IPS DF 4.7 (cell line): ENCODE data around the gene LMX1A.

Source experiments
- DNase-seq: peaks from one replicate; pipeline ENCODE4 v3.0.0-alpha.2; 2013; ENCODE audit warnings: low spot score; ENCODE audit errors: extremely low read depth

The LMX1A gene

DNA sequence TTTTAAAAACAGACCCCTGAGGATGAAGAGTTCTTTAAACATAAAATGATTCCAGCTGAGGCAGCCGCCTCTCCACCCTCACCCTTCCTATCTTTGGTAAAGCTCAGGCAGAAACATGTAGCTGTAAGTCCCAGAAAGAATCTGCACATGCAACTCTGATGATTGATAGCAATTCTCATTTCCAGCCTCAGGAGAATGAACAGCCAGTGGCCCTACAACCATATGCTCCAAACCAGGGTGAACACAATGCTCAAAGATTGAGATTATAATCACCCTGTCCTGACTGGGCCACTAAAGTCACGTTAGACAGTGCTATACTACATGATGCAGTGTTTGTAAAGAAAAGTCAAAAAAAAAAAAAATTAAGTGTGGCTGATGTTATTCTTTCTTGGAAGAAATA is 80.2 kb downstream of the LMX1A start:
- DNase-seq, result no peak

- no peak for DNase-seq
These were observed 91.2 kb downstream of the LMX1A start for GRCh38 chr1:165265196-165265838.

- no peak for DNase-seq
These were observed 96.6 kb downstream of the LMX1A start for GRCh38 chr1:165259706-165260428.

DNA sequence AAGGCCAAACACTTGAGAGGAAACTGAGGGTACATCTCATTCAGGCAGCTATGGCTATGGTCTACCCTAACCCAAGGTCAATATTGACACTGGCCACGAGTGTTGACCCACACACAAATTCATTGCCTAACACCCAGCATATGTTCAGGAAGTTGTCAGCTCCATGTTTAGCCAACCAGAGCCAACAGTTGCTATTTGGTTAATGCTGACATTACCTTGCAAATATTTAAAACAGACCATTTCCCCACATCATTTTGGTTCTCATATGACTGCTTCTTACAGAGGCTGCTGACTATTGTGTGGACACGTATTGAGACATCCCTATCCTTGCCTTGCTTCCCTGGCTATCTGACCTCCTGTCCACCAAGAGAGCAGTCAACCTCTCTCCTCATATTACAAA is 97.3 kb downstream of the LMX1A start:
- no peak for DNase-seq

DNA sequence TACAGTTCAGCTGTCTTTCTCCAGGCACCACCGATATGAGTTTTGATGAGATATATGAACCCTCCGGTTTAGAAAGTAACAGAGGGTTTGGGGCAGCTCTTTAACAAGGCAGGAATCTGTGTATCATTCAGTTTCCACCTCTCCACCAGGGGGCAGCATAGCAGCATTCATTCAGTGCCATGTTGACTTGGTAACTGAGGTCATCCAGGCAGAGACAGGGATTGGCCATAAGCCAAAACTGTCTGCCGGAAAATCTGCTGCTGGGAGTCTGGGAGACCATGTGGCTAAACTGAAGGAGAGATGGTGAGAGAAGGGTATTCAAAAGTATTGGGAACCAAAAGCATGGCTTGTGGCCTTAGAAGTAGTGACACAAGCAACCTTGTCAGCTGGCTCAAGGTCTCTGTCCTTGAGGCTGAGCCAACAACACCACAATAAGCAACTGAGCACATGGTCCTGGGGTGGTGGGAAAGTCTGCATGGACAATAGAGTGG is 98.5 kb downstream of the LMX1A start:
- DNase-seq, result peak; percentile 74

GRCh38 chr1:165254896-165255625 is 101.5 kb downstream of the LMX1A start:
- DNase-seq, result no peak

GRCh38 chr1:165254376-165254775 is 102.1 kb downstream of the LMX1A start:
- DNase-seq, result no peak

DNA sequence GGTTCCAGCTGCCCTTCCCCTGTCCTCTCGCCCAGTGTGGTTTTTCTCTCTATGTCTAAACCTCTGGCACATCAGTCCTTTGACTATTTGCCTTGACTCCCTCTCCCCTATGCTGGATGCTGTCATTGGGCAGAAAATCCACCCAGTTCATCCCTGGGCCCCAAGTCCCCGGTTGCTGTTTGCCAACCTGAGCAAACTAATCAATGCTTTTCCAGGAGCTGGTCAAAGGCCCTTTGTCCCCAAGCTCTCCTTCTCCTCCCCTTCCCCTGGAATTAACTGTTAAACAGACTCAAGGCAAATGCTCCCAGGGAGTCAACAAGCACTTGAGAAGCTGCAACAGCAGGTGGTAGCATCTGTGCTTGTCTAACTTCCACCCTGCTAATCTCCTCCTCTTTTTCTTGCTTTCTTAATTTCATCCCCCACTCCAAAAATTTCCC is 102.7 kb downstream of the LMX1A start:
- no peak for DNase-seq

DNA sequence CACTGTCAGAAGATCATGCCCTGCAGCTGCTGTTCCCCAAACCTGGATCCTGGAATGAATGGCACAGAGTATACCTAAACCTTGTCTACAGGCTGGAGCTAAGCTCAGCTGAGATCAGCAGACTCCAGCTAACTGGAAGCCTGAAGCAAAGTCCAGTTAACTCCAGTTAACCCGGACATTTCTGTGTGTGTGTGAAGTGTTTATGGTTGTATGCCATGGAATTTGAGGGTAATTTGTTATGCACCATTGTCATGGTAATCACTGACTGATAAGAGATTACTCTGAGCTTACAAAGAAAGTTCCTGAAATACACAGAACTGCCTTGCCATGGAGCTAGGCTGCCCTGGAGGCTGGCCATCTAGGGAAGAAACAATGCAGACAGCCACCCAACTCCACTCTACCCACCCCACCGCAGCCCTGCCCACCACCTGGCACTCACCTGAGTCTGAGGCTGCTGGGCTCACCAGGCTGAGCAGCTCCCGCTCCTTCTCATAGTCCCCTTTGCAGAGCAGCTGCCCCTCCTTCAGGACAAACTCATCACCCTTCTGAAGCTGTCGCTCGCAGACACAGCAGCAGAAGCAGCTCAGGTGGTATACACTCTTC is 107.4 kb downstream of the LMX1A start:
- no peak for DNase-seq

DNA sequence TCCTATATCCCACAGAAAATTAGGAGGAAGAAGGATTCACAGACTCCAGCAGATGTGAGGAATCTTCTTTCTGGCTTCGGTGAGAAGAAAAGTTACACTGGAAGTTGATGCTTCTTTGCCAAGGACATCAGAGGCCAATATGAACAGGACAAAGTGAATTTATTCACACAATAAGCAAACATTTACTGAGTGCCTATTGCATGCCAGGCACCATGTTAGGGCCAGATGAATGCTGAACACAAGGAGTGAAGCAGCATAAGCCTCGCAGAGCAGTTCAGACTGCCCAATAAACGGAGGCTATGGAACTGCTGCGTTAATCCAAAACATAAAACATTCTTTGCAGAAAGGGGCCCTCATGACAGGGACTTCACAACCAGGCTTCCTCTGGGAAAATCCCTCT is 114.6 kb downstream of the LMX1A start:
- no peak for DNase-seq

DNA sequence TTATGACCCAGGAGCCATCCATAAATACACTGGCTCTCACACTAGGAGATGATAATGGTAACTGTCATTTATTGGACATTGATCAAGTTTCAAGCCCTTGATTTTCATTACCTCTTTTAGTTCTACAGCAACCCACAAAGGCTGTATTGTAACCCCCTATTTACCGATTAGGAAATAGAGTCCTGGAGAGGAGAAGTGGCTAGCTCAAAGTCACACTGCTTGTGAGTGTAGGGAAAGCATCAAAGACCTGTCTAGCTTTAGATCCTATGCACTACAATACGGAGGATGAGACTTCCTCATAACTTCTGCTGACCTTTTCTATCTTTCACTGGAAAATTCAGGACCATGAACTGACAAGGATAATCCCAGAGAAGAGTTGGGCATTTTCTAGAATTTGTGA is 115.2 kb downstream of the LMX1A start:
- no peak for DNase-seq

GRCh38 chr1:165240492-165240891 is 116.0 kb downstream of the LMX1A start:
- DNase-seq, result no peak

DNA sequence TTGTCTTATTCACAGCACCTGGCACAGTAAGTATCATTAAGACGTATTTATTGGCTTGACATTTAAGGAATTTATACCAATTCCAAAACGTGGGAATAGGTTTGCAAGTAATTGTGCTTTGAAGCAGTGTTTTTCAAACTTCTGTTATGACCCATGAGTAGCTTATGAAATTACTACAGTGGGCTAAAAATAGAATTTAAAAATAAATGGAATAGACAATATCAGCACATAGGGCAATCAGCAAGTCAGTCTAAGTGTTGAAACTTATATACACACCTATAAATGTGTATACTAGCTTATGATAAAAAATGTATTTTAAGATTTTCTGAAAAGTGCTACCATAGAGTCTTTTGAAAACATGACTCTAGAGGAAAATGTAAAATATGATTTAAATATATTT is 116.6 kb downstream of the LMX1A start:
- no peak for DNase-seq

DNA sequence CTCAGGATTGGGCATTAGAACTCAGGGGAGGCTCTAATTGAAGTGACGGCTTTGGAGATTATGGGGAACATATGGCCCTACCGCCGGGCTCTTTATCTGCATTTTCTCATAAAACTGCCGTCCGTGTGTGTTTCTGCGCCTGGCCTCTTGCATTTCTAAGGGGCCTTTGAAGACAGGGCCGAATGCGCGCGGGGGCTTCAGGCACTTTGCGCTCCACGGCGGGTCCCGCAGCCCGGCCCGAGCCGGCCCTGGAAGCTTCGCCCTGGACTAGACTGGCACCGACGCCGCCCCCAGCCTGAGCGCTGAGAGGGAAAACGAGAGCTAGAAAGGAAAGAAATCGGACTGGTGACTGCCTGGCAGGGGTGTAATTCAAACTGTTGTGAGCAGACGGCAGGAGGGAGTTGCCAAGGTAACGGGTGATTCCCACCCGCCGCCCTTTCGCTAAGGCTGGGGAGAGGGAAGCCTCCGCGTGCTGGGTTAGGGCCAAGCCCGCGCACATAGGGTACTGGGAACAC is 120.7 kb downstream of the LMX1A start:
- DNase-seq, result peak; percentile 22

- DNase-seq, result no peak
These were observed 121.2 kb downstream of the LMX1A start for GRCh38 chr1:165235155-165235776.

- DNase-seq, result no peak
These were observed 122.4 kb downstream of the LMX1A start for GRCh38 chr1:165234149-165234548.

- peak; percentile 16 for DNase-seq
These were observed 127.8 kb downstream of the LMX1A start for GRCh38 chr1:165228676-165229075.

DNA sequence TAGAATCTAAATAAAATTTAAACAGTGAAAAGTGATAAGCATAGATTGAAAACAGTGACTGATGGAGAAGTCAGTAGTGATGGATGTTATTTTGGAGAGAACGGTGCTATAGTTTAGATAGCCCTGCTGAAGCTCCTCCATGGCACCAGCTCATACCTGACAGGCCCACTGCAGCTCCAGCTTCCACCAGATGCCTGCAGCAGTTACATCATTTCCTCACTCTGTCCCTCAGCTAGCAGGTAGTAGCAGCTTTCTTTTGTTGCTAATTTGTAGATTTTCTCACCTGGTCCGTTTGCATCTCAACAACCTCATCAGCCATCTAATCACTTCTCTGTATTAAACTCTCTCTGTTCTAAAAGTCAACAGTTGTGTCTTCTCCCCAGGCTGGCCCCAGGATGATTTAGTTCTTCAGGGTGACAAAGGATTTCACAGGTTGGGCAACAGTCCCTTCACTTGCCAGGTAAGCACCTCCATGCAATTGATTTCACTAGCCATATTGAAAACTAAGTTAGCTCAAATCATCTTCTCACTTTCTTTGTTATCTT is 128.3 kb downstream of the LMX1A start:
- peak; percentile 22 for DNase-seq

GRCh38 chr1:165226326-165226725 is 130.2 kb downstream of the LMX1A start:
- no peak for DNase-seq

- no peak for DNase-seq
These were observed 130.9 kb downstream of the LMX1A start for GRCh38 chr1:165225650-165226049.

DNA sequence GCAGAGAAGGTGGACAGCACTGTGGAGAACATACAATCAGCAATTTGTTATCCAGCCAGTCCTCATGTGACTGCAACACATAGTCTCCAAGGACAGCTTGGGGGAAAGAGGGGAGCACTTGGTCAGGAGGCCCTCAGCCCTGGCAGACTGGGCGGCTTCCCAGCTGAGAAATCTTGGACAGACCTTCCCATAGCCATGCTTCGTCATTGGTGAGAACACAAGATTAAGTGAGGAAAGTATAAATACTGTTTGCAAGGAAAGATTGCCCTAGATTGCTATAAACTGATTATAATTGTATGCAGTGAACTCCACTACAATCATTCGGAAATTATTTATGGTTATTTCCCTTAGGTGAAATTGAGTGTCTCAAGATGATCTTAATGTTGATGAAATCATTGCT is 131.5 kb downstream of the LMX1A start:
- DNase-seq, result no peak
